GM19238 (cell line): ENCODE results near the gene GALNT9.
"Not testable (repeated sequence)": the region's sequence is repeated elsewhere in the genome, so short reads cannot be mapped to it uniquely, and the experiment has no call there.

Experiments
- DNase-seq: peaks from one replicate; pipeline ENCODE4 v3.0.0; 2011; ENCODE audit warnings: low spot score; ENCODE audit not compliant: insufficient read length

GALNT9 gene

DNA sequence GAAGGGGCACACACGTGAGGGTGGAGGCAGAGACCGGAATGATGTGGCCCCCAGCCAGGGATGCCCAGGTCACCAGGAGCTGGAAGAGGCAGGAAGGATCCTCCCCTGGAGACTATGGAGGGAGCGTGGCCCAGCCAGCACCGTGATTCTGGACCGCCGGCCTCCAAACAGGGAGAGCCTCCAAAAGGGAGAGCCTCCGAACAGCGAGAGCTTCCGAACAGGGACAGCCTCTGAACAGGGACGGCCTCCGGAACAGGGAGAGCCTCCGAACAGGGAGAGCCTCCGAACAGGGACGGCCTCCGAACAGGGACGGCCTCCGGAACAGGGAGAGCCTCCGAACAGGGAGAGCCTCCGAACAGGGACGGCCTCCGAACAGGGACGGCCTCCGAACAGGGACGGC lies 33.8 kb downstream of the GALNT9 start:
- not testable (repeated sequence) for DNase-seq

DNA sequence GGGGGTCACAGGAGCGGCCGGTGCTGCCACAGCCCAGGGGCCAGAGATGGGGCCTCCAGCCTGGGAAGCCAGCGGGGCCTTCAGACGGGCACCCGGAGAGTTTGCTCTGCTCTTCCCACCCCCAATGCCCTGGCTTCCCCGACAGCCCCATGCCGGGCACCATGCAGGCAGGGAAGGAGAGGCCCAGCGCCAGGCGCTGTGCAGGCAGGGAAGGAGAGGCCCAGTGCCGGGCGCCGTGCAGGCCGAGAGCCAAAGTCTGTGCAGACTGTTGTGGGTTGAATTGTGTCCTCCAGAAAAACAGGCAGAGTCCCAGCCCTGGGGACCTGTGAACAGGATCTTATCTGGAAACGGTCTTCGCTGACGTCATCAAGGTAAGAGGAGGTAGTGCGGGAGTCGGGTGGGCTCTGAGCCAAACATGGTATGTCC lies 34.3 kb downstream of the GALNT9 start:
- DNase-seq = no peak

DNA sequence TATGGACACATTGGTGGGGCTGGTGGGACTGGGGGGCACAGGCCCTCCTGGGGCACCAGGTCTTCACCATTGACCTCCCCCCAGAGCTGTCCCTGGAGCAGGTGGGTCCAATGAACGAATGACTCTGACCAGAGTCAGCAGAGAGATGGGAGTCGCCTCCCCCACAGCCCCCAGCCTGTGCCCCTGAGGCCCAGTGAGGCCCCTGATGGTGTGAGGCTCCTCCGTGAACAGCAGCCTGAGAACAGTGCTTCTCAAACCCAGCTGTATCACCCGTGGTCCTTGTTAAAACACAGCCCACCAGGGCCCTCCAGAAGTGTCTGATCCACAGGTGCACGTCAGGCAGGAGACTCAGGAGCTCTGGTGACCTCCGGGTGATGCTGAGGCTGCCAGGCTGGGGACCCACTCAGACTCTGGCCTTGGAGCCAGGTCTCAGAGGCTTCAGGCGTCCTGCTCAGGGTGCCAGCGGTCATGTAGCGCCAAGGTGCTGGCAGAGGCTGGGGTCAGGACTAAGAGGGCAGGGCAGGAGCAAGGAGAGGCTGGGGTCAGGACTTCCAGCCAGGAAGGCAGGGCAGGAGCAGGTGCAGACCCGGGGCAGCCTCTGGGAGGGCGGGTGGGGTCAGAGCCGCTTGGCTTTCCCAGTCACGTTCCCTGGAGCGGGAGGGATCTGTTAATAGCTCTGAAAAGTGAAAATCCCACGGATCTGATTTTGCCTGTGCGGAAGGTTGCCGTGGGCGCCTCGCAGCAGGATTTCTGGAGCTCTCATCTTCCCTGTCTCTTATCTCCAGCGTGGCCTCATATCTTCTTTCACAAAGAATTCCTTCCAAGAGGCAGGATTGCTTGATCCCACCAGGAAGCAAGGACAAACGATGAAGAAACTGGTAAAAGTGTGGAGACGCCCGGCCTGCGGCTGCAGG lies 35.0 kb downstream of the GALNT9 start:
- DNase-seq = no peak

DNA sequence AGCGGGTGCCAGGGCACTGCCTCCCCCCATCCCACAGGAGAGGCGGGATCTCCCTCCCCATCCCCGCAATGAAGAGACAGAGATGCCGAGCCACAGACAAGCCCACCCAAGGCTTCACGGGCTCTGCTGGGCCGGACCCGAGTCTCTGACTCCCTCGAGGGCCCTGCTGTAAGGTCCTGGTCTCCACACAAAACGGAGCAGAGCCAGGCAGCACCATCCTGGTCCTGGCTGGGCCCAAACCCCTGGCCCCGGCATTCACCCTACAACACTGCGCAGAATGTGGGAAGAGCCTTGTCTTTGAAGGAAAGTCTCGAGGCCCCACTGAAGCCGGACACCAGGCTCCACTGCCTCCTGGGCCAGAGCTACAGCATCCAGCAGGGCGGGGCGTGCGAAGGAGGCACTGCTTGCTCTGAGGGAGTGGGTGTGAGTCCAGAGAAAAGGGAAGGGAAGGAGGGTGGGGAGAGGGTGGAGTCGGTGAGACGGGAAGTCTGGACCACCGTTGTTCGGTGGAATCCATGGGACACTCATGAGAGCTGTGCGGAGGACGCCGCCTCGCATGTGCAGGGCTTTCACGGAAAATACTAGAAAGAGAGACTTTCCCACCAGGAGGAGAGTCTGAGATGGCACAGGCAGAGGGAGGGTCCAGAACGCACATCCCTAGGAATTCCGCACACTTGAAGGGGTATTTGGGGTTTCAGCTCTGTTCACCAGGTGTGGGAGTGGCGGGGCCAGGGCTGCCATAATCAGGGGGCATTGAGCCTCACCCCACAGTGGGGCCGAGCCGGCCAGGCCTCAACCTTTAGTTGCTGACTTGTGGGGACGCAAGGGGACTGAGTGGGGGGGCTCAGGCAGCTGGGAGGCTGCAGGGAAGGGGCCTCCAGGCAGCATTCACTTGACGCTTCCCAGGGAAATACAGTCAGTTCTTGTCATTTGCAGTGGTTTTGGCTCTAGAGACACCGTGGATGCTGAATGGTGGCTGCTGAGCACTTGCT lies 36.8 kb downstream of the GALNT9 start:
- DNase-seq = no peak

DNA sequence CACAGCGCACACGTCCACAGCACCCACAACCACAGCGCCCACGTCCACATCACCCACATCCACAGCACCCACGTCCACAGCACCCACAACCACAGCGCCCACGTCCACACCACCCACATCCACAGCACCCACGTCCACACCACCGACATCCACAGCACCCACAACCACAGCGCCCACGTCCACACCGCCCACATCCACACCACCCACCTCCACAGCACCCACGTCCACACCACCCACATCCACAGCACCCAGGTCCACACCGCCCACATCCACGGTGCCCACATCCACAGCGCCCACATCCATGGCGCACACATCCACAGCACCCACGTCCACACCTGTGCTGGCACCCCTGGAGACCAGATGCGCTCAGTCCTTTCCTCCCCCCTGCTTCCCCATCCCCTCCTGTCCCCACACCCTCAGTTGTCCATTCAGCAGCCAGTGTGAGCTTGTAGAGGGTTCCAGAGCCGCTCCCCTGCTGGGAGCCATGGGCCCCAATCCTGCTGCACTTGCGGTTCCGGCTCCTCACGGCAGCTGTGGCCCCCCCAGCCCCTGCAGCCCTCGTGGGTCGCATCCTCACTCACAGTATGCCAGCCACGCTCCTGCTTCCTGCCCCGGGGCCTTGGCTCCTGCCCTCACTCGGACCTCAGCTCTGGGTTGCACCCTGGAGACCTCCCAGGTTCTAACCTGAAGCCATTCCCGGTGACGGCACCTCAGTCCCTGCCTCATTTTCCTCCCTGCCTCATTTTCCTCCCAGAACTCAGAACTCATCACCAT lies 37.8 kb downstream of the GALNT9 start:
- DNase-seq = no peak

DNA sequence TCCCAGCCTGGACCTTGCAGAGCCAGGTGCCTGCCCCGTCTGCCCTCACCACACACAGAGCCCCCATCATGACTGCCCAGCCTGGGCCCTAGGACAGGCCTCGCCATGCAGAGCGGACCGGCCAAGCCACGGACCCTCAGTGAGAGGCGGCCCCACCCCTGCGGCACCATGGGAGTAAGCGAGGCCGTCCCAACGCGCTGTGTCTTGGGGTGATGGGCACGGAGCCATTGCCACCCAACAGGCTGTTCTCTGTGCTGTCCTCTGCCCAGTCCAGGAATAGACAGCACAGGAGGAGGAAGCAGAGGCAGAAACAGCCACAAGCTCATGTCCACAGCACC lies 39.2 kb downstream of the GALNT9 start:
- DNase-seq = no peak

DNA sequence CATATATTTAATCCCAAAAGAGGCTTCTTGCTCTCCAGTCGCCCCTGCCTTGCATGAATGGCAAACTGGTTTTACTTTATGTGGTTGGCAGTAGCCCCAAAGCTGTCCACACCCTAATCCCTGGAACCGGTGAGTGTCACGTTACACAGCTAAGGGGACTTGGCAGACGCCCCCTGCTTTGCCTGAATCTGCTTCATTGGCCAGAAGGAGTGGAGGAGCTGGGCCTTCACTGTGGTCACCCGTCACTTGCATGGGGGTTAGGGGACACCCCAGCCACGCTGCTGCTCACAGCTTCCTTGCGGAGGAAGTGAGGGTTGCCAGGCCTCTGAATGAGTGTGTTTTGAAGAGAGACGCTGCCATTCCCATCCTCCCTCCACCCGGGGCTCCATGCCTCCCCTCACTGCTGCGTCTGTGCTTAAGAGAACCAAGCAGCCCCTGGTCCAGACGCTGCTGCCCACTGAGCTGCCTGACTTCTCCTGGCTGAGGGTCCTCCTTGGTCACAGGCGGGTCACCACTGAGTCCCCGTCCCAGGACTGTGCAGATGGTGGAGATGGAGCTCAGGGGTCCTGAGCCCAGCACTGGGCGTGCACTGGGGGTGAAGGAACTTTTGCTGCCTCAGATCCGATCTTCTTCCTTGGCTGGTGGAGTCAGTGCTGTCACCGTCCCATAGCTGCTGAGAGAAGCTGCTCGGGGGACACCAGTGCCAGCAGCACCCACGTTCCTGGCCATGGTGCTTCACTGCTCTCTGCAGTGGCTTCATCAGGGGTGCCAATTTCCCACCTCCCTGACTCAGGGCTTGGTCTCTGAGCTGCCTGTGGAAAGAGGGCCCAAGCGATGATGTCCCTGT lies 39.8 kb downstream of the GALNT9 start:
- DNase-seq = no peak

GRCh38 chr12:132288516-132289215 lies 40.7 kb downstream of the GALNT9 start:
- DNase-seq = no peak

GRCh38 chr12:132287391-132288238 lies 41.8 kb downstream of the GALNT9 start:
- DNase-seq = no peak

- DNase-seq = no peak
Measured at GRCh38 chr12:132286912-132287311, 42.5 kb downstream of the GALNT9 start.

DNA sequence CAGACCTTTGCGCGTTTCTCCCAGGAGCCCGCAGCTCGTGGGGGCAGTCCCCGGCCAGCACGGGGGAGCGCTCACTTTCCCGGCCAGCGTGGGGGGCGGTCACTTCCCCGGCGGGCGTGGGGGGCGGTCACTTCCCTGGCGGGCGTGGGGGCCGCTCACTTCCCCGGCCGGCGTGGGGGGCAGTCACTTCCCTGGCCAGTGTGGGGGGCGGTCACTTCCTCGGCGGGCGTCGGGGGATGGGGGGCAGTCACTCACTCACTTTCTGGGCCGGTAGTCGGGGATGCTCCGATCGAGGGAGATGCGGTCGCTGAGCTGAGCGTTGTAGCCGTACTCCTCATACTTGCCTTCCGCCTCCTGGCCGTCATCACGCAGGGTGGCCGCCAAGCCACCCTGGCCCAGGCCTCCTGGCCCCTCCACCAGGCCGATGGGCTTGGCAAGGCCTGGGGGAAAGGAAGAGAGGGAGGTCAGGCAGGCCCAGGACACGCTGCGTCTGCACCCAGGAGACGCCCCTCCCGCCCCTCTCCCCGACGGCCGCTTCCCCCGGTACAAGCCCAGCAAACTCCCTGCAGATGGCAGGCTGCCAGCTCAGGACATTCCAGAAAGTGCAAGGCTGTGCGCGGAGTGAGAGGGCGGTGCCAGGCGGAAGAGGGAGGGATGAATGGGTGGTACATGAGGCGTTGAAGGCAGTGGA lies 43.3 kb downstream of the GALNT9 start:
- DNase-seq = no peak

DNA sequence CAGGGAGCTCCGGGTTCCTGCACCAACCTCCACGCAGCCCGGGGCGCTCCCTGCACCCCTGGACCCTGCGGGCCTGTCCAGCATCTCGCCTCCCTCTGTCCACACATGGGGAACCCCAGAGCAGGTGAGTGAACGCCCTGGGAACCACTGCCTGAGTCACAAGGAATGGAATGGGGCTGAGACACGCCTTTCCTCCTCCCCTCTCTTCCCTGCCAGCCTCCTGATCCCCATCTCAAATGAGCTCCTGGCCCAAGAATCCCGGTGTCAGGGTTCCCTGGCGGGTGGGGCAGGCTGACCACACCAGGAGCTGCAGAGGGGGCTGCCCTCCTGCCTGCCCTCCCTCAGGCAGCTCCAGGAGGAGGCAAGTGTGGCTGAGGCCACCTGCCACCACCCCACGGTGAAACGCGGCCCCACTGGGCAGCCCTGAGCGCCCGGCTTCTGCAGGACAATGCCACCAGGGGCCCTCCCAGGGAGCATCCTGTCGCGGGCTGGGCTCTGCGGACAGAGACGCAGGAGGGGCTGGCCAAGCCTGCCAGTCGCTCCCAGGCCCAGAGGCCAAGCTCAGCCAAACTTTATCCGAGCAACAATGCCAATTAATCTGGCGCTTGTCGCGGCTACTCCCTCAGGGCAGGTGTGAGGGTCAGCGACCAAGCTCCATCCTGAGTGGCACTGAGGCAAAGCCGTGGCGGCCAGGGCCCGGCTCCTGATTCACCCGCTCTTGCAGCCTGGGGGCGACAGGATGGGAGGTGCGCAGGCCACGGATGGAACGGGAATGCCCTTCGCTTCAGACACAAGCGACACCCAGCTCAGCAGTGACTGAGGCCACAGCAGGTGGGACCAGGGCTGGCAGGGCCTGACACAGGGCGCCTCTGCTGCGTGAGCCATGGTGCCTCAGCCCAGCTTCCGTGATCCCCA lies 44.3 kb downstream of the GALNT9 start:
- no peak for DNase-seq

DNA sequence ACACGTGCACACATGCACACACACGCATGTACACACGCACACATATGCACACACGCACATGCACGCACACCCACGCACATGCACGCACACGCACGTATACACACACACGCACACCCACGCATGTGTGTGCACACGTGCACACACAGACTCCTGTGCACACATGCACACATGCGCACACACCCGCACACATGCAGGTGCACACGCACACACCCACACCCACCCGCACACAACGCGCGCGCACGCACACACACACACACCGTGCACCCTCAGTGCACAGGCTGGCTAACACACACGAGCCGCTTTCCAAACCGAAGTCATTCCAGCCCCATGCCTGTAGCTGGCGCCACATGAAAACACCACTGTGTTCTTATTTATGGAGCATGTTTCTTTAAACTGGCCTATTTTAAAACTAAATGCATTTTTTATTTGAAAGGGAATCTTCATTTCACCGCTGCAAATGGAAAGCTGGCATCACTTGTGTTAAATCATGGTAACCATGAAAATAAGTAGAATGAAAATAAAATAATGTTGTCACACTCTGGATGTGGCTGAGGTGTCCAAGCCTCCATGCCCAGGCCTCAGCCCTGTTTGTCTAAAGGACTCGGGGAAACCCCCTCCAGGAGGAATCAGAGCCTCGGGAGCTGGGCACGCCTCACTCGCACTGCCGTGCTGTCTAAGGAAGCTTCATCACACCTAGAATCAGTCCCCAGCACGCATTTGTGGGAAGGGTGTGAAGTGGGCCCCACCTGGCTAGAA lies 45.1 kb downstream of the GALNT9 start:
- no peak for DNase-seq

- no peak for DNase-seq
Measured at GRCh38 chr12:132282950-132283771, 46.2 kb downstream of the GALNT9 start.

DNA sequence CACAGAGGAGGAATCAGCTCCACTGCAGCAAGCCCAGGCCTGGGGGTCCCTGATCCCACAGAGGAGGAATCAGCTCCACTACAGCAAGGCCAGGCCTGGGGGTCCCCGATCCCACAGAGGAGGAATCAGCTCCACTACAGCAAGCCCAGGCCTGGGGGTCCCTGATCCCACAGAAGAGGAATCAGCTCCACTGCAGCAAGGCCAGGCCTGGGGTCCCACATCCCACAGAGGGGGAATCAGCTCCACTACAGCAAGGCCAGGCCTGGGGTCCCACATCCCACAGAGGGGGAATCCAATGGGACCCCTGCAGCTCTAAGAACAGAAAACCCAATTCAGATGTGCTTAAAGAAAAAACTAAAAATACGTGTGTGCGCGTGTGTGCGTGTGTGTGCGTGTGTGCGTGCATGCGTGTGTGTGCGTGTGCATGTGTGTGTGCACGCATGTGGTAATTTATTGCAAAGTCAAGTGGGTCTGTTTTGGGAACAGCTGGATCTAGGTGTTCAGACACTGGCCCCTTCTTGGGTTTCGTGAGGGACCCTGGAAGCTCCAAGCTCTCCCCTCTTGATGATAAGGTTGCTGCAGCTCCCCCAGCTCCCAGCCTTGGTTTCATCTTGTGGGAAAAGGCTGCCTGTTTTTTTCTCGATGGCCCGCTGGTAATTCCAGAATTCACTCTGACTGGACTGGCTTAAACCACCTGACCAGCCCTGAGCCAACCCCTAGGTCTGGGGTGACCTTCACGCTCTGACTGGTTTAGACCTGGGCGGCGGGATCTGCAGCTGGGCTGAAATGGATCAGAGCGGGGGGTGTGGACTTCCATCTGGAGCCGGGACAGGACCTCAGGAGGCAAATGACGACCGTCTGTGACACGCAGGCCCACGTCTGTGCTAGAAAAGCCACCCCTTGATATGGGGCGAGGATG lies 47.1 kb downstream of the GALNT9 start:
- DNase-seq = no peak
